Nucleus accumbens (tissue), 56 donors: Measurements from ENCODE around the gene FREM2.

ENCODE experiments used
- DNase-seq, 56 donors: peaks; one replicate each; lab custom pipeline; 2025; lab: John Stamatoyannopoulos, UW

Gene FREM2

DNA sequence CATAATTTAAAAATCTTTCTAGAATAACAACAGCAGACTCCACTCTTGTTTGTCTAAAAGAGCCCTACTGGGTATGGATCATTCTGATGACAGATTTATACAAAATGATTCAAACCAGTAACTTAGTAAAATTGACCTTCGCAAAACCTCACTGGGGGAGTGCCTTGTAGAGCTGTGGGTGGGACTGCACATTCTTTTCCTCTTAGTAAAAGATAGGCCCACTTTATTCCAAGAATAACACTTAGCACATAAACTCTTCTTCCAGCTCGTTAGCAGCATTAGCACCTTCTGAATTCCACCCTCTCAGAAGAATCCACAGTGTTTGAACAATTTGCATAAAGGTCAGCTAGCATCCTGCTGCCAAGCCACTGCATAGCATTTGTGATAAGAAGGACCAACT is 196.9 kb downstream of the FREM2 start:
- DNase-seq: no peak

DNA sequence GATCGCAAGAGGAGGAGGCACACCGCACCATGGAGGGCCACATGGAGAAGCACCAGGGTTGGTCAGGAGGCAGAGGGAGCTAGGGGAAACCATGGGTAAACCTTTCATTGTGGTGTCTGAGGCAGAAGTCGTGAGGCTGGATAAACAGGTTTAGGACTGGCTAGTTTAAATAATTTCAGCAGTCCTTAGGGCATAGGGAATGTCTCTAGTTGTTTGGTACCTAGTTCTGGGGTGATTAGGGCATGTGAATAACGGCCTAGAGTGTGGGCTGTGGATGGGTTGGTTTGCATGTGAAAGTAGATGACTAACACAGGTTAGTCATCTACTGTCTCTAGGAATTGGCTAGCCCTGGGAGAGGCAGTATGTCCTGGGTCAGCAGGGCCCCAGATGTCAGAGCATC is 201.4 kb downstream of the FREM2 start:
- DNase-seq: no peak

DNA sequence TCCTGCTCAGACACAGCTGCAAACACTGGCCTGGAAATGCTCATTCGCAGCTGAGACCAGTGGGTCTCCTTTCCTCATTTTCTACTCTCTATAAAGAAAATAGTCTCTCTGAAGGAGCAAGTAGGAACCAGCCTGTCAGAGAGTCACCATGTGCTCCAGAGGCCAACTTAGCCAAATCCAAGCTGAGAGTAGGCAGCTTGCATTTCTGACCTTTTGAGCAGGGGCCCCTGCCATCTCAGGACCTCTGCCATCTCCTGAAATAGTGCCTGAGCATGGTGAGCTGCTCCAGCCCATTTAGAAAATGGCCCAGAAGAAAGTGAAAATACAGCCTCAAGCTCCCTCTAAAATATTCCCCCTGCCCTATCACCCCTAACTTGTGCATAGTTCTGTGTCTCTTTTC is 208.2 kb downstream of the FREM2 start:
- no peak for DNase-seq

DNA sequence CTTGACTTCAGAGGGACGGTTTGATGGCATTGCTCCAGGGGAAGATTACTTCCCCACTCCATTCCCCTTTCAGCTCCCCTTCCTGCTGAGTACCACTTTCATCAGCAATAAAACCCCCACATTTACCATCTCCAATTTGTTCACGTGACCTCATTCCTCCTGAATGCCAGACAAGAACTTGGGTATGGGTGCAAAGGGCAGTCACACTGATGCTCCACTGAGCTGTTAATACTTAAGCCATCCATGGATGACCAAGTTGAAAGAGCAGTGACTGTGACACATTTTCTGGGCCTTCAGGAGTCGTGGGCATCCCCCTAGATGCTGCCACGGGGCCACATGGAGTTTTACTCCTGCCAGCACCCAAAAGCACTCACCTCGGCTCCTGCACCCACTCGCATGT is 210.6 kb downstream of the FREM2 start:
- DNase-seq: no peak

DNA sequence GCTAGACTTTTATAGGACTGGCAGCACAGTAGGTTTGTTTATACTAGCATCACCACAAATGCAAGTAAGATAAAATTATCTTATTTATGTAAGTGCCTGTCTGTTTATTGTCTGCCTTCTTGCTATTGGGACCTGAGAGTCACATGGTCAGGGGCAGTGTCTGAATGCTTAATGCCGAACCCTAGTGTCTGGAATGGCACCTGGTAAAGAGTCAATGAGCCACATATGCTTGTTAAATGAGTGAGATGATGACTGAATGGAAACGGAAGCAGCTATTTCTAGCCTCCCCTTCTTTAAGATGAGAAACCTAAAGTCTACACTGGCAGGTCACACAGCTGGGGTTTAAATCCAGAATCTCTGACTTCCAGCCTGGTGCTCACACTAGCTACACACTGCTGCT is 211.6 kb downstream of the FREM2 start:
- DNase-seq: no peak

DNA sequence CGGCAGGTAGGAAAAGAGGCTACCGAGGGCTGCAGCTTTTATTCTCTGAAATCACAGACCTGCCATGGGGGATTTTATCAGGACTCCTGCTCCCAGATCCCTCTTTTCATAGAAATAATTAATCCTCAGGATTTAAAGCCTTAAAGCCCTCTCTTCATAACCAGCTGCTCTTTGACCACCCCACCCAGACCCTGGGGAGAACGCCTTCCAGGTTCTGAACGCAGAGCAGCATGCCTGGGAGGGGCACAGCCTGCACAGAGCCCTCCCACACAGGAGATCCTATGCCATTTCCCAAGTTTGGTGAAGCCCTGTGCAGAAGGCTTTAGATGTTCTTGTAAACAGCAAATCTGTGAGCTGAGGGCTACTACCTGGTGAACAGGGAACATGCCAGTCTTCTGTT is 212.7 kb downstream of the FREM2 start:
- no peak for DNase-seq

DNA sequence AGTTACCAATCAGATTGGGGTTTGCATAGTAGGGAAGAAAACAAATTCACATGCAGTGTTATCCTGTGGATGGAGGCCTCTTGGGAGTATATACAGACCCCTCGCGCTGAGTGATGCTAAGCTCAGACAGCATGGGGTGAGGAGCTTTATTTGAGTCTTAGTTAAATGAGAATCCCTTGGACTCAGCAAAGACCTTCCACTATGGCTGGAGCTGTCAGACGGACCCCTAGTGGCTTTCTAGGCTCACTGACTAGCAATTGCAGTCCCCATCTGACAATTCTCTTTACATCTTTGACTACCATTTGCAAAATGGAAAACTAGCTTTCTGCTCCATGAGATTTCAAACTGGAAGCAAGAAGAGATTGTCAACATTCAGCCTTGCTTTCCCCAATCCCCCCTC is 213.3 kb downstream of the FREM2 start:
- peak in 1 of 56 donors; percentile 7 for DNase-seq

DNA sequence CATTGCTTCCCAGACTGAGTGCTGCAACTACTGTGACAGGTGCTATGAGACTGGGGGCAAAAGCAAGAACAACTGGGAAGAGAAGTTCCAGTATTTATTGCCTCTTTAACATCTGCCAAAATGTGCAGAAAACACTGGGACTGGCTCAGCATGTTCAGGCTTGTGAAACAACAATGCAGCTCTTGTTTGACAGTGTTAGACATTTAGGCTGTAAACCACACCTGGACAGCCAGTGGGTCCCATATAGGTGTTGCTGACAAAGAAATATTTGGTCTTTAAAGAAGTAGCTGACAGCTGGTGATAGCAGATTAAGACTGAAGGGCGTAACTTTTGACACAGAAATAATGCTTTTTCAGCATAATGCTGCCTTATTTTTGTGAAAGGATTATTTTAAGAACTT is 215.7 kb downstream of the FREM2 start:
- no peak for DNase-seq

DNA sequence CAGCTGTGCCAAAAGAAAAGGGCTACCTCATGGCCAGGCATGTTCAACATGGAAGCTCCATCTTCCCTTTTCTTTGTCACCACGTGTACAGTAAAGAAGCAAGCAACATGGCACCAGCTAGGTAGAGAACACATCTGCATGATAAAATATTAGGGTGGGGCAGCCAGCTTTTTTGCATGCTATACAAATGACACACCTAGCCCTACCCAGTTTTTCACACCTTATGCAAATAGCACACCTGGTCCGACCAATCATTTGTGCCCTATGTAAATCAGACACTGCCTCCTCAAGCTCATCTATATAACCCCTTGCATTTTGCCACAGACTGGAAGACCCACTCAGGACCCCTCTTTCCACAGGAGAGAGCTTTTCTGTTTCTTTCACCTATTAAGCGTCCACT is 218.2 kb downstream of the FREM2 start:
- DNase-seq: no peak

DNA sequence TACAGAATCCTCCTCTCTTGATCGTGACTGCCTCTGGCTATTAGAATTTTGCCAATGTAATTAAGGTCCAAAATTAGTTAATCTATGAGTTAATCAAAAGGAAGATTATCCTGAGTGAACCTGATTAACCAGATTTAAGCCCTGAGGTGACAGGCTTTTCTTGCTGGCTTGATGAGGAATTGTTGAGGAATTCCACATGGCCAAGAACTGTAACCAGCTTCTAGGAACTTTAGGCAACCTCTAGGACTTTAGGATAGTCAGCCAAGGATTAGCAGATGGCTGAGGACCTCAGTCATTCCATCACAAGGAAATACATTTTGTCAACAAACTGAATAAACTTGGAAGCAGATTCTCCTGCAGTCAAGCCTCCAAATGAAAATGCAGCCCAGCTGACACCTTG is 219.0 kb downstream of the FREM2 start:
- DNase-seq: no peak

DNA sequence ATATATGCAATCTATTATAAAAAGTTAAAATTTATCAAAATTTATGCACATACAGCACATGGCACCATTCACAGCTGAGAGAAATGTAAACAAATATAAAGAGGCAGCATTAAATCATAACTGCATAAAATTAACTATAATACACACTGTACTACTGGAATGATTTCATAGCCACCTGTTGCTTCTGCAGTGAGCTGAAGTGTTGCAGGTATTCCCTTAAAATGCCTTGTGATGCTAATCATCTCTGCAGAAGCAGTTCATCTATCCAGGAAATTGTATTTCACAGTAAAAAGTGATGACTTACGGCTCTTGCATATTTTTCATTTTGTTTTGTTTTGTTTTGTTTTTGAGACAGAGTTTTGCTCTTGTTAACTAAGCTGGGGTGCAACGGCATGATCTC is 221.7 kb downstream of the FREM2 start:
- DNase-seq: no peak

DNA sequence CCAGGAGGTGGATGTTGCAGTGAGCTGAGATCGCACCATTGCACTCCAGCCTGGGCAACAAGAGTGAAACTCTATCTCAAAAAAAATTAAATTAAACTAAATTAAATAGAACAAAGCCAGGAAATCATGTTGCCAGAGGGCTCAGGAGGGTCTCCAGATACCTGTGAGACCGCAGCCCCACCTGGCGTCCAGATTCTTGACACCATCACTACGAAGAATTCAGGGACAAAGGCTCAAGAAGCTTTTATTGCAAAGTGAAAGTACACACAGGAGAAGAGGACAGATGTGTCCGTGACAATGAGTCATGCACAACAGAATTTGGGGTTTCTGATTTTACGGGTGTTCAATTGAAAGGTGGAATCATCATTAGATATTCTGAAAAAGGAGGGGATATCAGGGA is 227.2 kb downstream of the FREM2 start:
- DNase-seq: no peak

DNA sequence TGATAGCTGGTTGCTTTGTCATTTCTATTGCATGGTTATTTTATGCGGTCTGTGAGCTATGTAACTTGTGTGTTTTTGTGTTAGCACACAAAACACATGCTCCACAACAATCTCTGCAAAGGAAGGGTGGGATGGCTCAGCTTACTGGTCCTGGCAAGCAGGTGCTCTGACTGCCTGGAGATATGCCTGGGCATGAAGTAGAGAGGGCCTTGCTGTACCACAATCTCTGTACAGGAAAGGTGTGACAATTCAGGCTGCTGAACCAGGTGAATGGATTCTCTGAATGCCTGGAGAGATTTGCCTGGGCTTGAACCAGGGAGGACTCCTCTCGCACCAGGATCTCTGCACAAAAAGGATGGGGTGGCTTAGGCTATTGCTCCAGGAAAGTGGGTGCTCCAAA is 234.2 kb downstream of the FREM2 start:
- DNase-seq: no peak

DNA sequence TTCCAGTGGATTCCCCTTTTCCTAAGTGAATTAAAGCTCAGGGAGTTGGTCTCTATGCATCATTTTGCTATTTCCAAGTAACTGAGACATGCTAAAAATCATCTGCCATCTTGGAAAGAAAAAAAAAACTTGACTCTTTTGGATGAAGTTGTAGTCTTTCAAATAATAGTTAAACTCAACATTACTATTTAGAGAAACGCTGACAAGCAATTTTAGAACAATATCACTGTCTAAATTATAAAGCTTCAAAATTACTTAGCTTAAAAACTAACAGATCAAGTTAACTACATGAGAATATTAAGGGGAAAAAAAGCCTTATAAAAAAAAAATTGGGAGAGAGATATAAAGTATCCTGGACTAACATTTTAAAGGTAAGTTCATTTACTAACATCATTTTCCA is 235.3 kb downstream of the FREM2 start:
- no peak for DNase-seq

DNA sequence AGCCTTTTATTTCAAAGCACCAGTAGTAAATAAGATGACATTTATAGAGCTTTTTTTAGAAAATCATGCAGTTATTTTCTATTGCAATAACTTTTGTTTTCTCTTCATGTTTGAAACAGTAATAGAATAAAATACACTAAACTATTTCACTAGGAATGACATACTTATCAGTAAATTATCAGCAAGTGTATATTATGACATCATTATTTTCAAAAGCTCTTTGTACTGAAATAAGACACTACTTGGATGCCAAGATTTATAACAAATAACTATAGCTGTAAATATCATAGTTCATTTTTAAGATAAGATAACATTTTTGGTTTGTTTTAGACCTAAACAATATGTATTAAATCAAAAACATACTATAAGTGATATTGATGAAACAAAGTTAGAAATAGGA is 246.9 kb downstream of the FREM2 start:
- DNase-seq: no peak
